ENCODE results near the gene MEGF9. TPM values are rescaled to one million over a fixed set of nuclear protein-coding genes. Genes with fewer than 3 reads are reported as not detected.

The MEGF9 gene
- total RNA-seq, 1 experiment from 2014 or later: 12.2 TPM

DNA sequence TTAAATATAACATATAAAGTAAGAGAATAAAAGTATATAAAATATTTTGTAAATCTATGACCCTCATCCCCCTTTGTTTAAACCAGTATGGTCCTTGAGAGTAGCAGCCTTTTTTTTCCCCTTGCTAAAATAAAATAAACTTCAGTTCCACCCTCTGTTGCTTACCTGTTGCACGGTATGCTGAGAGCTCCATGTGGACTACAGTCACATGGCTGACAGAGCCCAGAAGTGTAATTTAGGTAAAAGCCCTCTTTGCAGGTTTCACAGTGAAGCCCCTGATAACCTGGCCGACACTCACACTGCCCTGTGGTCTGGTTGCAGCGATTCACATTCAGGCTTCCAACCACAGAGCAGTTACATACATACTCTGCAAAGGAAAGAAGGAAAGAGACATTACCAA lies 55.1 kb downstream of the MEGF9 start:
- no peak for TF ChIP-seq EZH2 (IDR thresholded peaks at IDR 0.05; ENCODE audit: borderline replicate concordance, low read depth, low read length, poor library complexity, severe bottlenecking)
- TF ChIP-seq, protein P1, sequence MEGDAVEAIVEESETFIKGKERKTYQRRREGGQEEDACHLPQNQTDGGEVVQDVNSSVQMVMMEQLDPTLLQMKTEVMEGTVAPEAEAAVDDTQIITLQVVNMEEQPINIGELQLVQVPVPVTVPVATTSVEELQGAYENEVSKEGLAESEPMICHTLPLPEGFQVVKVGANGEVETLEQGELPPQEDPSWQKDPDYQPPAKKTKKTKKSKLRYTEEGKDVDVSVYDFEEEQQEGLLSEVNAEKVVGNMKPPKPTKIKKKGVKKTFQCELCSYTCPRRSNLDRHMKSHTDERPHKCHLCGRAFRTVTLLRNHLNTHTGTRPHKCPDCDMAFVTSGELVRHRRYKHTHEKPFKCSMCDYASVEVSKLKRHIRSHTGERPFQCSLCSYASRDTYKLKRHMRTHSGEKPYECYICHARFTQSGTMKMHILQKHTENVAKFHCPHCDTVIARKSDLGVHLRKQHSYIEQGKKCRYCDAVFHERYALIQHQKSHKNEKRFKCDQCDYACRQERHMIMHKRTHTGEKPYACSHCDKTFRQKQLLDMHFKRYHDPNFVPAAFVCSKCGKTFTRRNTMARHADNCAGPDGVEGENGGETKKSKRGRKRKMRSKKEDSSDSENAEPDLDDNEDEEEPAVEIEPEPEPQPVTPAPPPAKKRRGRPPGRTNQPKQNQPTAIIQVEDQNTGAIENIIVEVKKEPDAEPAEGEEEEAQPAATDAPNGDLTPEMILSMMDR (conservative IDR thresholded peaks at IDR 0.05; ENCODE audit: low read depth, low read length): no peak
- no peak overlapping the region for H3K27ac ChIP-seq (ENCODE audit: low read depth, low read length, poor library complexity, severe bottlenecking)
- H3K9me3 ChIP-seq (ENCODE audit: low read depth, low read length, poor library complexity, severe bottlenecking): no peaks in the 10 kb centered on the region
- H3K4me1 ChIP-seq (ENCODE audit: insufficient read depth, low read length, poor library complexity, severe bottlenecking): peaks cover 20% of the 10 kb centered on the region
- intact Hi-C loops (cut with micrococcal nuclease; ENCODE audit: unreplicated experiment): no loop called here
- no TSS peak for BruUV-seq (replicated peaks)
- ChIA-PET CTCF (no interaction called here), POLR2A (ENCODE audit: low non-redundant PET) (no interaction called here)
- no peaks in the 10 kb centered on the region for H3K27me3 ChIP-seq (replicated peaks; ENCODE audit: insufficient read depth, low read depth, low read length, poor library complexity)
- no peaks in the 10 kb centered on the region for H3K36me3 ChIP-seq (ENCODE audit: insufficient read depth, low read length, poor library complexity, severe bottlenecking)
- H3K4me3 ChIP-seq (ENCODE audit: low read depth, low read length, poor library complexity, severe bottlenecking): no peak overlapping the region
- DNase-seq (ENCODE audit: low spot score): no peak

DNA sequence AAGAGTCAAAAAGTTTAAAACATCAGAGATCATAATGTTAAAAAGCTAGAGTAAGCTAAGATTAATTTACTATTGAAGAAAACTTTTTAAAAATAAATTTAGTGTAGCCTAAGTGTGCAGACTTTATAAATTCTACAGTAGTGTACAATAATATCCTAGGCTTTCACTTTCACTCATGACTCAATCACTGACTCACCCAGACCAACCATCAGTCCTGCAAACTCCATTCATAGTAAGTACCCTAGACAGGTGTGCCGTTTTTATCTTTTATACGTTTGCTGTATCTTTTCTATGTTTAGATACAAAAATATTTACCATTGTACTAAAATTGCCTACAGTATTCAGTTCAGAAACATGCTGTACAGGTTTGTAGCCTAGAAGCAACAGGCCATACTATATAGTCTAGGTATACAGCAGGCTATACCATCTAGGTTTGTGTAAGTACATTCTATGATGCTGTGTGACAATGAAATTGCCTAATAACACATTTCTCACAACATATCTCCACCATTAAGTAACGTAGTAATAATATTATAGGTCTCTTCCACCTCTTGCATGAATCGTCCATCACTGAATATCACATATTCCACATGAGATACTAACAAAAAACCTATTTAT lies 59.2 kb downstream of the MEGF9 start:
- ChIA-PET CTCF (no interaction called here), POLR2A (ENCODE audit: low non-redundant PET) (no interaction called here)
- no peak for DNase-seq (ENCODE audit: low spot score)
- Histone ChIP-seq H3K27me3 (replicated peaks; ENCODE audit: insufficient read depth, low read depth, low read length, poor library complexity) (no peaks in the 10 kb centered on the region), H3K4me3 (ENCODE audit: low read depth, low read length, poor library complexity, severe bottlenecking) (no peak overlapping the region), H3K36me3 (ENCODE audit: insufficient read depth, low read length, poor library complexity, severe bottlenecking) (no peaks in the 10 kb centered on the region), H3K27ac (ENCODE audit: low read depth, low read length, poor library complexity, severe bottlenecking) (no peak overlapping the region), H3K4me1 (ENCODE audit: insufficient read depth, low read length, poor library complexity, severe bottlenecking) (no peaks in the 10 kb centered on the region), H3K9me3 (ENCODE audit: low read depth, low read length, poor library complexity, severe bottlenecking) (no peaks in the 10 kb centered on the region)
- BruUV-seq (replicated peaks): no TSS peak
- intact Hi-C loops (cut with micrococcal nuclease; ENCODE audit: unreplicated experiment): no loop called here
- TF ChIP-seq EZH2 (IDR thresholded peaks at IDR 0.05; ENCODE audit: borderline replicate concordance, low read depth, low read length, poor library complexity, severe bottlenecking): no peak
- TF ChIP-seq, protein P1 (conservative IDR thresholded peaks at IDR 0.05; ENCODE audit: low read depth, low read length): no peak

DNA sequence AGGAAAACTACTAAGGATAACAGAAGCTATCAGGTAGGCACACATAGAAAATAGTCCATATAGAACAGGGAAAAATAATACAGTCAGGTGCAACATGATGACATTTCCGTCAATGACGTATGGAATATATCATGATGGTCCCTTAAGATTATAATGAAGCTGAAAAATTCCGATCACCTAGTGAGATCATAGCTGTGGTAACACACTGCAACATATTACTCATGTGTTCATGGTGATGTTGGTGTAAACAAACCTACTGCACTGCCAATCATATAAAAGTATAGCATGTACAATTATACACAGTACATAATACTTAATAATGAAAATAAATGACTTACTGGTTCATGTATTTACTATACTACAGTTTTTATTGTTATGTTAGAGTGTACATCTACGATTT lies 60.0 kb downstream of the MEGF9 start:
- Histone ChIP-seq H3K4me1 (ENCODE audit: insufficient read depth, low read length, poor library complexity, severe bottlenecking) (no peaks in the 10 kb centered on the region), H3K27ac (ENCODE audit: low read depth, low read length, poor library complexity, severe bottlenecking) (no peak overlapping the region), H3K27me3 (replicated peaks; ENCODE audit: insufficient read depth, low read depth, low read length, poor library complexity) (no peaks in the 10 kb centered on the region), H3K36me3 (ENCODE audit: insufficient read depth, low read length, poor library complexity, severe bottlenecking) (no peaks in the 10 kb centered on the region), H3K9me3 (ENCODE audit: low read depth, low read length, poor library complexity, severe bottlenecking) (no peaks in the 10 kb centered on the region), H3K4me3 (ENCODE audit: low read depth, low read length, poor library complexity, severe bottlenecking) (no peak overlapping the region)
- no peak for DNase-seq (ENCODE audit: low spot score)
- CTCF ChIA-PET: interaction anchor here (0.7 kb wide), 1 partner anchor 322 kb away, joined by 3 read pairs; no protein-coding TSS in a partner anchor
- POLR2A ChIA-PET (ENCODE audit: low non-redundant PET): no interaction called here
- intact Hi-C loops (cut with micrococcal nuclease; ENCODE audit: unreplicated experiment): no loop called here
- TF ChIP-seq, protein P1 (conservative IDR thresholded peaks at IDR 0.05; ENCODE audit: low read depth, low read length): no peak
- no peak for TF ChIP-seq EZH2 (IDR thresholded peaks at IDR 0.05; ENCODE audit: borderline replicate concordance, low read depth, low read length, poor library complexity, severe bottlenecking)
- BruUV-seq (replicated peaks): no TSS peak
